D721Med (cell line): ENCODE results near the gene LRP8.

Experiments
- DNase-seq: peaks from one replicate; pipeline ENCODE4 v3.0.0; 2011; ENCODE audit warnings: low spot score; ENCODE audit not compliant: insufficient read length
- FAIRE-seq: peaks from 2 replicates; lab custom pipeline; 2011; peaks lifted over from hg19 to GRCh38; lab: Jason Lieb, UNC
- CTCF ChIP-seq: IDR thresholded peaks from 2 replicates; pipeline ENCODE4 v1.5.1; 2012; ENCODE audit warnings: mild to moderate bottlenecking, control low read depth; ENCODE audit not compliant: insufficient read depth; ENCODE audit errors: missing control alignments

LRP8 gene

GRCh38 chr1:53310847-53311681, 16.8 kb downstream of the LRP8 start:
- DNase-seq (no peak), FAIRE-seq (no peak)
- no peak for TF ChIP-seq CTCF

DNA sequence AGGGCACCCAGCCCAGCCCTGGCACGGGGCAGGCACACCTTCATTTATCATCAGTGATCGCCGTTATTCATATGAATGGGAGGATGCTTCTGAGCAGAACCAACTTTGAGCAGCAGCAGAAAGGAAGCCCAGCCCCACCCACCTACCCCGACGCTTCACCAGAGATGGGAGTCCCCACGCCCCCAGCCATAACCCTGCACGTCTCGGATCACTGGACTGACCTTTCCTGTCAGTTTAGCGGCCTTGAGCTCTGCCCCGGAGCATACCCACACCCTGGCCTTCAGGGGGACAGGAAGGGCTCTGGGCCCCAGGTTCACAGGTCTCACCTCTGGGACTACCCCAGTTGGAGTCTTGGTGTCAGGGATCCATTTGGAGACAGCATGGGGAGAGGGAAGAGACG, 18.1 kb downstream of the LRP8 start:
- FAIRE-seq (no peak), DNase-seq (no peak)
- TF ChIP-seq CTCF, result no peak

- FAIRE-seq, result no peak
- TF ChIP-seq CTCF, result no peak
- DNase-seq, result peak; percentile 93
These were observed 19.4 kb downstream of the LRP8 start for GRCh38 chr1:53308506-53308905.

DNA sequence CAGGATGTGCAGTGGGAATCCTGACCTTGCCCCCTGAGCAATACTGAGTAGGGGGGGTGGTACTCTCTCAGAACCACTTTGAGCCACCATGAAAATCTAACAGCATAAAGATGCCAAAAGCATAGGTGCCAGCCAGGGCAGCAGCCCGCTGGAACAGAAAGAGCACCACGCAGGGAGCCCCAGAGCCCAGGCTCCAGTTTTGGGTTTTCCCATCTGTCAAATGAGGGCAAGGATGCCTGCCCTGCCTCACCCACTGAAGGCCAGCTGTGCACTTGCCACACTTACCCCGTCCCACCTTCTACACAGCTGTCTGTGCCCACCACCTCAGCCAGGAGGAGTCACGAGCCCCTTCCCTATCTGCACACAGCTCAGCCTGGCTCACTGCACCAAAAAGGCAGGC, 20.8 kb downstream of the LRP8 start:
- no peak for DNase-seq
- no peak for TF ChIP-seq CTCF
- no peak for FAIRE-seq

GRCh38 chr1:53306168-53306567, 21.7 kb downstream of the LRP8 start:
- DNase-seq (no peak), FAIRE-seq (no peak)
- TF ChIP-seq CTCF, result no peak

DNA sequence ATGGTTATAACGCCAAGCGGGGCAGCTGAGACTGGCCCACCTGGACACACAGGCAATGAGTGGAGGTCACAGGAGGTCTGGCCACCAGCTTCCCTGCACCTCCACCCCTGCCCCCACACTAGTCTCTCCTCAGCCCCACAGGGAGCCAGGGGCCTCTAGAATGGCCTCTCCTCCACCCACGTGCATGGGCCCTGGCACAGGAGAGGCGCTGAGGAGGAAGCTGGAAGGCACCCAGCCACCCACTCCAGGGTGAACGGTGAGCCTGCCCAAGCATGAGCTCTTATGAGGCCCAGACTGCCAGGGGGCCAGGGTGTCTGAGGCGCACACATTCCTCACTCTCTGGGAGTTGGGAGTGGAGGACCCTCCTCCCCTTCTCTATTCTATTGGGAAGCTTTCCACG, 22.2 kb downstream of the LRP8 start:
- FAIRE-seq (no peak), DNase-seq (no peak)
- no peak for TF ChIP-seq CTCF

GRCh38 chr1:53304527-53304926, 23.3 kb downstream of the LRP8 start:
- FAIRE-seq, result no peak
- no peak for TF ChIP-seq CTCF

More at GRCh38 chr1:53304527-53304926, 23.3 kb downstream of the LRP8 start:
- DNase-seq, result no peak
